ENCODE measurements around the gene MAPRE3. TPM values are rescaled to one million over a fixed set of nuclear protein-coding genes. Genes with fewer than 3 reads are reported as not detected.

Gene MAPRE3
- polyA plus RNA-seq, 2 donors: 7.4 to 13.4 TPM

- Histone ChIP-seq H3K27ac (ENCODE audit: low read depth in 2 of 2, low read length in 1 of 2) (no peak overlapping the region), H3K4me3 (ENCODE audit: low read depth in 1 of 2, low read length in 2 of 2) (no peak overlapping the region), H3K9me3 (ENCODE audit: control insufficient read depth in 2 of 2, insufficient read depth in 1 of 2, low read depth in 1 of 2, low read length in 1 of 2) (no peaks in the 10 kb centered on the region), H3K27me3 (ENCODE audit: control insufficient read depth in 1 of 2, insufficient read depth in 2 of 2, low read length in 2 of 2) (no peaks in the 10 kb centered on the region), H3K36me3 (ENCODE audit: control insufficient read depth in 2 of 2, insufficient read depth in 2 of 2, low read length in 1 of 2) (no peaks in the 10 kb centered on the region), H3K4me1 (ENCODE audit: control insufficient read depth in 2 of 2, insufficient read depth in 2 of 2, low read length in 1 of 2) (no peaks in the 10 kb centered on the region)
- WGBS, 2 donors: 80 to 94% methylated on average over 3 of the region's 3 CpGs
These were observed 21.6 kb upstream of the MAPRE3 start for GRCh38 chr2:26948800-26949199.

GRCh38 chr2:26950246-26950645, 20.2 kb upstream of the MAPRE3 start:
- H3K4me3 ChIP-seq (ENCODE audit: low read depth in 1 of 2, low read length in 2 of 2): no peak overlapping the region
- H3K27ac ChIP-seq (ENCODE audit: low read depth in 2 of 2, low read length in 1 of 2): no peak overlapping the region
- no peaks in the 10 kb centered on the region for H3K9me3 ChIP-seq (ENCODE audit: control insufficient read depth in 2 of 2, insufficient read depth in 1 of 2, low read depth in 1 of 2, low read length in 1 of 2)
- 65 to 79% methylated on average over 5 of the region's 5 CpGs for WGBS, 2 donors
- no peaks in the 10 kb centered on the region for H3K4me1 ChIP-seq (ENCODE audit: control insufficient read depth in 2 of 2, insufficient read depth in 2 of 2, low read length in 1 of 2)
- H3K27me3 ChIP-seq (ENCODE audit: control insufficient read depth in 1 of 2, insufficient read depth in 2 of 2, low read length in 2 of 2): no peaks in the 10 kb centered on the region
- H3K36me3 ChIP-seq (ENCODE audit: control insufficient read depth in 2 of 2, insufficient read depth in 2 of 2, low read length in 1 of 2): no peaks in the 10 kb centered on the region

- Histone ChIP-seq H3K27ac (ENCODE audit: low read depth in 2 of 2, low read length in 1 of 2) (no peak overlapping the region), H3K9me3 (ENCODE audit: control insufficient read depth in 2 of 2, insufficient read depth in 1 of 2, low read depth in 1 of 2, low read length in 1 of 2) (no peaks in the 10 kb centered on the region), H3K36me3 (ENCODE audit: control insufficient read depth in 2 of 2, insufficient read depth in 2 of 2, low read length in 1 of 2) (no peaks in the 10 kb centered on the region), H3K4me1 (ENCODE audit: control insufficient read depth in 2 of 2, insufficient read depth in 2 of 2, low read length in 1 of 2) (no peaks in the 10 kb centered on the region), H3K4me3 (ENCODE audit: low read depth in 1 of 2, low read length in 2 of 2) (no peak overlapping the region), H3K27me3 (ENCODE audit: control insufficient read depth in 1 of 2, insufficient read depth in 2 of 2, low read length in 2 of 2) (no peaks in the 10 kb centered on the region)
- WGBS, 2 donors: 69 to 80% methylated on average over 3 of the region's 3 CpGs
These were observed 19.2 kb upstream of the MAPRE3 start for GRCh38 chr2:26951236-26951635.

GRCh38 chr2:26952374-26952773, 18.1 kb upstream of the MAPRE3 start:
- 62 to 65% methylated on average over 4 of the region's 4 CpGs for WGBS, 2 donors
- no peaks in the 10 kb centered on the region for H3K9me3 ChIP-seq (ENCODE audit: control insufficient read depth in 2 of 2, insufficient read depth in 1 of 2, low read depth in 1 of 2, low read length in 1 of 2)
- no peaks in the 10 kb centered on the region for H3K27me3 ChIP-seq (ENCODE audit: control insufficient read depth in 1 of 2, insufficient read depth in 2 of 2, low read length in 2 of 2)
- H3K4me1 ChIP-seq (ENCODE audit: control insufficient read depth in 2 of 2, insufficient read depth in 2 of 2, low read length in 1 of 2): no peaks in the 10 kb centered on the region
- H3K36me3 ChIP-seq (ENCODE audit: control insufficient read depth in 2 of 2, insufficient read depth in 2 of 2, low read length in 1 of 2): no peaks in the 10 kb centered on the region
- no peak overlapping the region for H3K4me3 ChIP-seq (ENCODE audit: low read depth in 1 of 2, low read length in 2 of 2)
- no peak overlapping the region for H3K27ac ChIP-seq (ENCODE audit: low read depth in 2 of 2, low read length in 1 of 2)

- 91 to 93% methylated on average over 4 of the region's 4 CpGs for WGBS, 2 donors
- H3K4me3 ChIP-seq (ENCODE audit: low read depth in 1 of 2, low read length in 2 of 2): no peak overlapping the region
These were observed 16.3 kb upstream of the MAPRE3 start for GRCh38 chr2:26954135-26954534.

GRCh38 chr2:26957041-26957440, 13.4 kb upstream of the MAPRE3 start:
- Histone ChIP-seq H3K4me3 (ENCODE audit: low read depth in 1 of 2, low read length in 2 of 2) (no peak overlapping the region), H3K27ac (ENCODE audit: low read depth in 2 of 2, low read length in 1 of 2) (no peak overlapping the region), H3K27me3 (ENCODE audit: control insufficient read depth in 1 of 2, insufficient read depth in 2 of 2, low read length in 2 of 2) (peaks cover 0 to 6% of the 10 kb centered on the region in 2 donors), H3K36me3 (ENCODE audit: control insufficient read depth in 2 of 2, insufficient read depth in 2 of 2, low read length in 1 of 2) (no peaks in the 10 kb centered on the region), H3K4me1 (ENCODE audit: control insufficient read depth in 2 of 2, insufficient read depth in 2 of 2, low read length in 1 of 2) (peaks cover 0 to 2% of the 10 kb centered on the region in 2 donors), H3K9me3 (ENCODE audit: control insufficient read depth in 2 of 2, insufficient read depth in 1 of 2, low read depth in 1 of 2, low read length in 1 of 2) (no peaks in the 10 kb centered on the region)
- 62 to 66% methylated on average over 3 of the region's 3 CpGs for WGBS, 2 donors

More at GRCh38 chr2:26954135-26954534, 16.3 kb upstream of the MAPRE3 start:
- H3K9me3 ChIP-seq (ENCODE audit: control insufficient read depth in 2 of 2, insufficient read depth in 1 of 2, low read depth in 1 of 2, low read length in 1 of 2): no peaks in the 10 kb centered on the region
- no peaks in the 10 kb centered on the region for H3K27me3 ChIP-seq (ENCODE audit: control insufficient read depth in 1 of 2, insufficient read depth in 2 of 2, low read length in 2 of 2)
- no peak overlapping the region for H3K27ac ChIP-seq (ENCODE audit: low read depth in 2 of 2, low read length in 1 of 2)
- H3K36me3 ChIP-seq (ENCODE audit: control insufficient read depth in 2 of 2, insufficient read depth in 2 of 2, low read length in 1 of 2): no peaks in the 10 kb centered on the region
- H3K4me1 ChIP-seq (ENCODE audit: control insufficient read depth in 2 of 2, insufficient read depth in 2 of 2, low read length in 1 of 2): no peaks in the 10 kb centered on the region

GRCh38 chr2:26957534-26957933, 12.9 kb upstream of the MAPRE3 start:
- Histone ChIP-seq H3K27me3 (ENCODE audit: control insufficient read depth in 1 of 2, insufficient read depth in 2 of 2, low read length in 2 of 2) (peaks cover 0 to 6% of the 10 kb centered on the region in 2 donors), H3K4me1 (ENCODE audit: control insufficient read depth in 2 of 2, insufficient read depth in 2 of 2, low read length in 1 of 2) (peaks cover 0 to 2% of the 10 kb centered on the region in 2 donors), H3K27ac (ENCODE audit: low read depth in 2 of 2, low read length in 1 of 2) (no peak overlapping the region), H3K4me3 (ENCODE audit: low read depth in 1 of 2, low read length in 2 of 2) (no peak overlapping the region), H3K9me3 (ENCODE audit: control insufficient read depth in 2 of 2, insufficient read depth in 1 of 2, low read depth in 1 of 2, low read length in 1 of 2) (no peaks in the 10 kb centered on the region), H3K36me3 (ENCODE audit: control insufficient read depth in 2 of 2, insufficient read depth in 2 of 2, low read length in 1 of 2) (no peaks in the 10 kb centered on the region)
- 59 to 71% methylated on average over 3 of the region's 3 CpGs for WGBS, 2 donors

DNA sequence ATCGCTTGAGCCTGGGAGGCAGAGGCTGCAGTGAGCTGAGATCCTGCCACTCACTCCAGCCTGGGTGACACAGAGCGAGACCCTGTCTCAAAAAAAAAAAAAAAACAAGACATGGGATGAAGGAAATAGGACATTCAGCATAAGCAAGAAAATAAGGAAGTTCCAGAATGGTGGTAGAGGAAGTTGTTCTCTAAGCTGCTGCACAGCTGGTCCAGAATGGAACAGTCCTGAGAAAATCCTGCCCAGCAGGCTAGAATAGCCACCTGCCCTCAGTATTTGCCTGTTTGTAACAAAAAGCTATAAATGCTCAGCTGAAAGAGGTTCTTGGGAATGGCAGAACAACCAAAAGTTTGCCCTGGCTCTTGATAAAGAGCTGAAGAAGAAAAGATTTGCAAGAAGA, 11.1 kb upstream of the MAPRE3 start:
- Histone ChIP-seq H3K27me3 (ENCODE audit: control insufficient read depth in 1 of 2, insufficient read depth in 2 of 2, low read length in 2 of 2) (peaks cover 0 to 6% of the 10 kb centered on the region in 2 donors), H3K9me3 (ENCODE audit: control insufficient read depth in 2 of 2, insufficient read depth in 1 of 2, low read depth in 1 of 2, low read length in 1 of 2) (no peaks in the 10 kb centered on the region), H3K27ac (ENCODE audit: low read depth in 2 of 2, low read length in 1 of 2) (no peak overlapping the region), H3K4me3 (ENCODE audit: low read depth in 1 of 2, low read length in 2 of 2) (no peak overlapping the region), H3K36me3 (ENCODE audit: control insufficient read depth in 2 of 2, insufficient read depth in 2 of 2, low read length in 1 of 2) (no peaks in the 10 kb centered on the region), H3K4me1 (ENCODE audit: control insufficient read depth in 2 of 2, insufficient read depth in 2 of 2, low read length in 1 of 2) (peaks cover 0 to 2% of the 10 kb centered on the region in 2 donors)
- WGBS, 2 donors: 73 to 82% methylated on average over 2 of the region's 2 CpGs

DNA sequence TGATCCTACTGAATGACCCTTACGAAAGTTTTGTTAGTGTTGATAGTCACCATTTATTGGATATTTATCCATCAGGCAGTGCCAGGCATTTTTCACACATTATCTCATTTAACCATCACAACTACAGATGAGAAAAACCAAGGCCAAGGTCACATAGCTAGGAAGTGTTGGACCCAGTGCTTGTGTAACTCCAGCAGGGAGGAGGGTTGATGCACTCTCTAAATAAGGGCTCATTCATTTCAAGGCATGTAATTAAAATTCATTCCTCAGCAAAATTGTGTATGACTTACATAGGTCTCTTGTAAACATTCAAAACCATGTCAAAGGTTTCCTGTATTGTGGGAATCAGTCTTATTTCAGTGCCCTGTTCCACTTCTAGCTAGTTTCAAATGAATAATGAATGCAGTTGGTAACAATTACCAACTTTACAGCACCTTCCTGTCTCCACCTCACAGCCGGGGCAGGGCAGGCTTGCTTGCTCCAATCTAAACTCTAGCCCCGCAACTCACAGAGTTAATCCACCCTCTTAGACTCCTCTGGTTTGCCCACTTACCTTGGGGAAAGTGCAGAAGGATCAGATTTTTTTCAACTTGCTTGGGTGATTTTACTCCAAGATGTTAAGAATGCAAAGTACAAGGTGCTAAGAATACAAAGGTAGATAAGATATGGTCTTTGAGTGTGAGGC, 5.8 kb upstream of the MAPRE3 start:
- Histone ChIP-seq H3K36me3 (ENCODE audit: control insufficient read depth in 2 of 2, insufficient read depth in 2 of 2, low read length in 1 of 2) (no peaks in the 10 kb centered on the region), H3K27ac (ENCODE audit: low read depth in 2 of 2, low read length in 1 of 2) (no peak overlapping the region), H3K27me3 (ENCODE audit: control insufficient read depth in 1 of 2, insufficient read depth in 2 of 2, low read length in 2 of 2) (peaks cover 0 to 6% of the 10 kb centered on the region in 2 donors), H3K9me3 (ENCODE audit: control insufficient read depth in 2 of 2, insufficient read depth in 1 of 2, low read depth in 1 of 2, low read length in 1 of 2) (no peaks in the 10 kb centered on the region), H3K4me3 (ENCODE audit: low read depth in 1 of 2, low read length in 2 of 2) (no peak overlapping the region), H3K4me1 (ENCODE audit: control insufficient read depth in 2 of 2, insufficient read depth in 2 of 2, low read length in 1 of 2) (peaks cover 0 to 2% of the 10 kb centered on the region in 2 donors)
- WGBS, 2 donors: 61 to 64% methylated on average over 3 of the region's 3 CpGs

DNA sequence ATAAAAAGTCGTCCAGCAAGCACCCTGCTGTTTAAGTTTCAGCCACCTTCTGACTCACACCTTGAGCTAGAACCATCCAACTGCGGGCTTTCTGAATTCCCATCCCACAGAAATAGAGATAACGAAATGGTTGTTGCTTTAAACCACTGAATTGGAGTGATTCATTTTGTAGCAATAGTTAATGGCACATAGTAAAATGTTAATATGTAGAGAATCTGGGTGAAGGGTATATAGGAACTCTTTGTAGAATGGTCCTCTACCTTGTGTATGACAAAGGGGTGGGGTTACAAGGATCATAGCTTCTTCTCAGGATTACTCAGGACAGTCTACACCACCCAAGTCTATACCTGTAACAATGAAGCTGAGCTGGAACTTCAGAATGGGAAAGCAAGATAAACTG, 2.4 kb upstream of the MAPRE3 start:
- H3K27ac ChIP-seq (ENCODE audit: low read depth in 2 of 2, low read length in 1 of 2): no peak overlapping the region
- no peaks in the 10 kb centered on the region for H3K9me3 ChIP-seq (ENCODE audit: control insufficient read depth in 2 of 2, insufficient read depth in 1 of 2, low read depth in 1 of 2, low read length in 1 of 2)
- H3K4me3 ChIP-seq (ENCODE audit: low read depth in 1 of 2, low read length in 2 of 2): no peak overlapping the region
- H3K4me1 ChIP-seq (ENCODE audit: control insufficient read depth in 2 of 2, insufficient read depth in 2 of 2, low read length in 1 of 2): peaks cover 0 to 2% of the 10 kb centered on the region in 2 donors
- WGBS, 2 donors: 67 to 72% methylated on average over 3 of the region's 3 CpGs
- no peaks in the 10 kb centered on the region for H3K27me3 ChIP-seq (ENCODE audit: control insufficient read depth in 1 of 2, insufficient read depth in 2 of 2, low read length in 2 of 2)
- H3K36me3 ChIP-seq (ENCODE audit: control insufficient read depth in 2 of 2, insufficient read depth in 2 of 2, low read length in 1 of 2): no peaks in the 10 kb centered on the region

Data from esophagus (tissue), 2 donors.